GM23338 (cell line): ENCODE measurements around the gene CTBP2.

Source experiments
- CREB1 ChIP-seq: fragments of 250-450 bp; sonication (Bioruptor Pico); IDR thresholded peaks from 2 replicates; pipeline ENCODE4 v1.5.0; 2020; ENCODE audit warnings: low read depth, mild to moderate bottlenecking, moderate library complexity
- EZH2 ChIP-seq: fragments of 200-600 bp; sonication (generic); IDR thresholded peaks from one replicate; pipeline ENCODE4 v1.8.0; 2017; ENCODE audit warnings: antibody characterized with exemption, mild to moderate bottlenecking, low read depth; ENCODE audit not compliant: unreplicated experiment
- EZH2phosphoT487 ChIP-seq: fragments of 200-600 bp; sonication (generic); IDR thresholded peaks from one replicate; pipeline ENCODE4 v1.8.1; 2018; ENCODE audit warnings: antibody characterized with exemption; ENCODE audit not compliant: unreplicated experiment
- JUNB ChIP-seq: IDR thresholded peaks from one replicate; pipeline ENCODE4 v1.6.1; 2016; ENCODE audit warnings: antibody characterized with exemption; ENCODE audit not compliant: unreplicated experiment
- POLR2AphosphoS5 ChIP-seq: IDR thresholded peaks from 2 replicates; pipeline ENCODE4 v1.6.1; 2016; ENCODE audit warnings: antibody characterized with exemption, low read depth
- TF ChIP-seq, protein P1 (sequence below), 2 experiments: fragments of 200-600 bp in 1 of 2; sonication (generic) in 1 of 2; conservative IDR thresholded peaks; 2 replicates each; pipeline versions ENCODE4 v1.5.1 to v1.6.1; 2016 to 2017; ENCODE audit warnings: antibody characterized with exemption in 2 of 2, low read depth in 2 of 2, mild to moderate bottlenecking in 2 of 2, moderate library complexity in 1 of 2
- TF ChIP-seq, protein P2 (sequence below): IDR thresholded peaks from one replicate; pipeline ENCODE4 v1.6.1; 2018; ENCODE audit warnings: antibody characterized with exemption; ENCODE audit not compliant: unreplicated experiment

DNA sequence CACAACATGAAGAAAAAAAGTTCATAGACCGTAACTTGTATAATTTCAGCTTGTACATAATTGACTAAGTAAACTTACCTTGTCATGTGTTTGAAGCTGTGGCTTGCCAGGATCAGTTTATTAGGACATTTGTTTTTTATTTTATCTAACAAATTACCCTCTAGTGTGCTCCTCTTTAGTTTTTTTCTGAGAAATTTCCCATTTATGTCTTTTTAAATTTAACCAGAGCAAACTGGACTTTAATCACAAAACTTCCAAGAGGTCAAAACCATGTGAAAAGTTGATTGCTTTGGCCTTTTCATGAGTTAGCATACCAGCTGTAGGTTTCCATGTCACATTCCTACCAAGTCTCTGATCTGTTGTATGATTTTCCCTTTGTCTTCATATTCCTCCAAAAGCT is 176.0 kb downstream of the CTBP2 start:
- TF ChIP-seq, protein P1, sequence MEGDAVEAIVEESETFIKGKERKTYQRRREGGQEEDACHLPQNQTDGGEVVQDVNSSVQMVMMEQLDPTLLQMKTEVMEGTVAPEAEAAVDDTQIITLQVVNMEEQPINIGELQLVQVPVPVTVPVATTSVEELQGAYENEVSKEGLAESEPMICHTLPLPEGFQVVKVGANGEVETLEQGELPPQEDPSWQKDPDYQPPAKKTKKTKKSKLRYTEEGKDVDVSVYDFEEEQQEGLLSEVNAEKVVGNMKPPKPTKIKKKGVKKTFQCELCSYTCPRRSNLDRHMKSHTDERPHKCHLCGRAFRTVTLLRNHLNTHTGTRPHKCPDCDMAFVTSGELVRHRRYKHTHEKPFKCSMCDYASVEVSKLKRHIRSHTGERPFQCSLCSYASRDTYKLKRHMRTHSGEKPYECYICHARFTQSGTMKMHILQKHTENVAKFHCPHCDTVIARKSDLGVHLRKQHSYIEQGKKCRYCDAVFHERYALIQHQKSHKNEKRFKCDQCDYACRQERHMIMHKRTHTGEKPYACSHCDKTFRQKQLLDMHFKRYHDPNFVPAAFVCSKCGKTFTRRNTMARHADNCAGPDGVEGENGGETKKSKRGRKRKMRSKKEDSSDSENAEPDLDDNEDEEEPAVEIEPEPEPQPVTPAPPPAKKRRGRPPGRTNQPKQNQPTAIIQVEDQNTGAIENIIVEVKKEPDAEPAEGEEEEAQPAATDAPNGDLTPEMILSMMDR (conservative IDR thresholded peaks at IDR 0.05; ENCODE audit: low read depth in 2 of 2) = no peak
- TF ChIP-seq EZH2phosphoT487 = no peak
- TF ChIP-seq JUNB = no peak
- TF ChIP-seq POLR2AphosphoS5 = no peak
- TF ChIP-seq EZH2 = no peak
- TF ChIP-seq, protein P2, sequence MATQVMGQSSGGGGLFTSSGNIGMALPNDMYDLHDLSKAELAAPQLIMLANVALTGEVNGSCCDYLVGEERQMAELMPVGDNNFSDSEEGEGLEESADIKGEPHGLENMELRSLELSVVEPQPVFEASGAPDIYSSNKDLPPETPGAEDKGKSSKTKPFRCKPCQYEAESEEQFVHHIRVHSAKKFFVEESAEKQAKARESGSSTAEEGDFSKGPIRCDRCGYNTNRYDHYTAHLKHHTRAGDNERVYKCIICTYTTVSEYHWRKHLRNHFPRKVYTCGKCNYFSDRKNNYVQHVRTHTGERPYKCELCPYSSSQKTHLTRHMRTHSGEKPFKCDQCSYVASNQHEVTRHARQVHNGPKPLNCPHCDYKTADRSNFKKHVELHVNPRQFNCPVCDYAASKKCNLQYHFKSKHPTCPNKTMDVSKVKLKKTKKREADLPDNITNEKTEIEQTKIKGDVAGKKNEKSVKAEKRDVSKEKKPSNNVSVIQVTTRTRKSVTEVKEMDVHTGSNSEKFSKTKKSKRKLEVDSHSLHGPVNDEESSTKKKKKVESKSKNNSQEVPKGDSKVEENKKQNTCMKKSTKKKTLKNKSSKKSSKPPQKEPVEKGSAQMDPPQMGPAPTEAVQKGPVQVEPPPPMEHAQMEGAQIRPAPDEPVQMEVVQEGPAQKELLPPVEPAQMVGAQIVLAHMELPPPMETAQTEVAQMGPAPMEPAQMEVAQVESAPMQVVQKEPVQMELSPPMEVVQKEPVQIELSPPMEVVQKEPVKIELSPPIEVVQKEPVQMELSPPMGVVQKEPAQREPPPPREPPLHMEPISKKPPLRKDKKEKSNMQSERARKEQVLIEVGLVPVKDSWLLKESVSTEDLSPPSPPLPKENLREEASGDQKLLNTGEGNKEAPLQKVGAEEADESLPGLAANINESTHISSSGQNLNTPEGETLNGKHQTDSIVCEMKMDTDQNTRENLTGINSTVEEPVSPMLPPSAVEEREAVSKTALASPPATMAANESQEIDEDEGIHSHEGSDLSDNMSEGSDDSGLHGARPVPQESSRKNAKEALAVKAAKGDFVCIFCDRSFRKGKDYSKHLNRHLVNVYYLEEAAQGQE = no peak
- no peak for TF ChIP-seq CREB1 (CRISPR knock-in tag)
